GM19438 (cell line): ENCODE results near the gene RSPH1.
A peak's percentile ranks its signal among the peaks of the same experiment; 100 is the strongest.

Experiments
- ATAC-seq: cut with Tn5 transposase; IDR thresholded peaks from one replicate; pipeline ENCODE4 v1.9.1; 2021; ENCODE audit warnings: low read depth; ENCODE audit not compliant: unreplicated experiment

Gene RSPH1

DNA sequence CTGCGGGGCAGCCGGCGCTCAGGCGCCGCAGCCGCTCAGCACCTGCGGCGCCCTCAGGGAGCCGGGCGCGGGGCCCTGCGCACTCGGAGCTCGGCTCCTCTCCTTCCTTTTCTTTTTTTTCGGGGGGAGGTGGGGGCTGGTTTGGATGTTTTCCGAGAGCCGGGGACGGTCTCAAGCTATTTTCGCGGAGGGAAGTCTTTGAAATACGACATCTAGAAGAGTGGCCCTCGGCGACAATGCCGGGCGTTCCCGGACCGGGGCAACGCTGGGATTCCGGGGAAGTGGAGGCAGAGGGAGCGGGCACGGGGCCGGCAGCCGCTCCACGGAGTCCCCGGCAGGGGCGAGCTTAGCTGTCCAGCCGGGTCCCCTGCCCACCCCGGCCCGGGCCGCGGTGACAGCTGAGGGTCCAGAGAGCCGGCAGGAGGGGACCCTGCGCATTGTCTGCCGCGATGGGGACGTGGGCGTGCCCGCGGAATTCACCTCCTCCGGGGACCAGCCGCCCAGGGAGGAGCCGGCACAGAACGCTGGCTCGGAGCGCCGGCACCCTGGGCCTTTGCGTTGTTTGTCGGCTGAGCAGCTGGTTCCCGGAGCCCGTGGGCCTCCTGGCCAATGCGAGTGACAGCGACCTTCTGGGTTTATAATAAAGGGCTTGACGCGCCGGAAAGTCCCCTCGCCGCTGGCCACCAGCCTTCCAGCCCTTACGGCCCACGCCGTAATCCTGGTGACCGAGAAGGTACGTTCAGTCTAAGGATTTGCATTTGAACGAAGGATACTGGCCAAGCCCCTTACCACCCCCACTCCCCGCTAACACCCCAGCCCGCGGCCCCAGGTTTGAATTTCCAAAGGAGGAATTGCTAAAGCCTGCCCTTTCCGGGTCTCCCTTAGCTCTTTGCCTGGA lies 18.2 kb upstream of the RSPH1 start:
- ATAC-seq = no peak

DNA sequence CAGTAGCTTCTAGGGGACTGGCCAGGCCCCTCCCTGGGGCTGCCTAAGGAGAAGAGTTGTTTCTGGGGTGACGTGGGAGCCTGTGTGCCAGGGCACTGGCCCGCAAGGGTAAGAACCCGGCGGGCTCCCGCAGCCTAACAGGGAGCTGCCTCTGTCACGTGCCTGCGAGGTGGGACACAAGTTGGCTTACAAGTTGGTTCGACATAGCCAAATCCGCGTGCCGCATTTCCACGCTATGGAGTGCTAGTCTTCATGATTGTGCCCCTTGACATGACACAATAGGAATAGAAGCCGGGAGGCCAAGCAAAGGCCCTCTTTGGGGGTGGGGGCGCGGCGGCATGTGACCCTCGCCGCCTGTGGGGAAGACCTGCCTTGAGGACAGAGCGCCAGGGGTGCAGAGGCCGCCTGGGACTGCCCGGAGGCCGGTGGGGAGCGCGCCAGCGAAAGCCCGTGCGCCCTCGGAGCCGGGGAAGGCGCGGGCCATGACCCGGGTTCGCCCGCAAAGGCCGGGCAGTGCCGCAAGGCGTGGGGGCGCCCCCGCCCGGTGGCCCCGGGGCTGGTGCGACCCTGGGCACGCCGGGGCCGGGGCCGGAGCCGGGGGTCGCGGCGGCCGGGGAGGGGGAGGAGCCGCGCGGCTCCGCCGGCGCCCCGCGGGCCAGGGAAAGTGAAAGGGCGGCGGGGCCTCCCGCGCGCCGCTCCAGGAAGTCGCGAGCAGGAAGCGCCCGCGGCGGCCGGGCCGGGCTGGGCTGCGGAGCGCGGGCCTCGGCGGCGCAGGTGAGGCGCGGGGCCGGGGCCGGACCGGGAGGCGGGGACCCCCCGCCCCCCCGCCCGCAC lies 17.3 kb upstream of the RSPH1 start, which contains the start of gene SLC37A1:
TSS of gene SLC37A1 (plus strand) at position 702 of the 834 bp plus-strand sequence. CDS start 4,603 bp downstream, outside the sequence.
- ATAC-seq = no peak

DNA sequence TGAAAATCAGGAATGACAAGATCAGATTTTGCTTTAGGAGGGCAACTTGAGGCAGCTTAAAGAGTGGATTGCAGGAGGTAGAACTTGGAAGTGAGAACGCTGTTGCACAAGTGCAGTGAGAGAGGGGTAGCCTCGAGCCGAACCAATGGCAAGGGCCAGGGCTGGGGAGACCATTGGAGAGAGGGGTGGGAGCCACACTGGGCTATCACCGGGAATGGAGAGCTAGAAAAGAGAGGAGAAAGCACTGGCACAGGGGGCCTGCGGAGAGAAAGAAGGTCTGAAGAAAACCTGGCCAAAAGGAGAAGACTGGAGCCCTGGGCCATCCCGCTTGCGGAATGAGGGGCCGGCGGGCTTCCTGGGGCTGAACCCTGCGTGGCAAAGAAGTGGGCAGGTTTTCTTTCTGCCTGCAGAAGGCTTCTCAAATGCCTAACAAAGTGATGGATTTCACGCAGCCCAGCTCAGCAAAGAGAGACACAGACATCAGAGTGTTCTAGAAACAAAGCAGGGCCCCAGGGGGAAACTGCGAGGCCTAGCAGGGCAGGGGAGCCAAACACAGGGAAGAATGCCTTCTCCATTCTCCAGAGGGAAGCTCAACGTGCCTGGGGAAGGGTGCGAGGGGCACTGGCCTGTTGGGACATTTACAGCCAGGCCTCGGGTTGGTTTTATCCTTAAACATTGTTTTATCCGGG lies 16.5 kb upstream of the RSPH1 start:
- ATAC-seq = no peak

DNA sequence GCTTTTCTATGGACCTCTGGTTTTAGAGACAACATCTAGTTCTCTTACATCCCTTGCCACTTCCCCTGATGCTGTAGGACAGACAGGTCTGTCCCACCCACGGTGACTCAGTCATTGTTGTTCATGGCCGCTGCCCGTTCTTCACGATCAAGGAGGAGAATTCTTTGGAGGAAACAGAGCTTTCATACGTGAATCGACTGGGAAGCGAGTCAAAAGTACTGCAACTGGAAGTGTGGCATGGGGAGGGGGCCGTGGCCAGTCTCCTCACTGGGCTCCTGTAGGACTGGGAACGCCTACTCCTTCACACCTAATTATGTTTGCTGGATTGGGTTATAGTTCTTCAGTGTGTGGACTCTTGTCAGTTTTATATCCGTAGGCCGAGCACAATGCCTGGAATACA lies 13.2 kb upstream of the RSPH1 start:
- ATAC-seq = no peak

DNA sequence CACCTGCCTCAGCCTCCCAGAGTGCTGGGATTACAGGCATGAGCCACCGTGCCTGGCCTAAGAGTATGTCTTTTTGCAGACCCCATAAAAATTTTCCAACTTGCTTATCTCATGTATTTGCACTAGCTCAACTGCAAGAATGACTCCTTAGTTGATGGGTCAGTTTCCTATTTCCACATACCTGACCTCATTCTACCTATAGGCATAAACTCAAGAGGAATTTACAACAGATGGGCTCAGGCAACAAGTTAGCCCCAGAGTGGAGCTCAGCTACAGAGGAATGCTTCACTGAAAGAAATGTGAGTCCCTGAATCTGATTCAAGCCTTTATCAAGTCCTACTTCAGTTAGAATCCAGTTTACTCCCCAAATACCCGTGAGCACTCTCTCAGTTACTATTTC lies 12.3 kb upstream of the RSPH1 start:
- ATAC-seq = no peak

DNA sequence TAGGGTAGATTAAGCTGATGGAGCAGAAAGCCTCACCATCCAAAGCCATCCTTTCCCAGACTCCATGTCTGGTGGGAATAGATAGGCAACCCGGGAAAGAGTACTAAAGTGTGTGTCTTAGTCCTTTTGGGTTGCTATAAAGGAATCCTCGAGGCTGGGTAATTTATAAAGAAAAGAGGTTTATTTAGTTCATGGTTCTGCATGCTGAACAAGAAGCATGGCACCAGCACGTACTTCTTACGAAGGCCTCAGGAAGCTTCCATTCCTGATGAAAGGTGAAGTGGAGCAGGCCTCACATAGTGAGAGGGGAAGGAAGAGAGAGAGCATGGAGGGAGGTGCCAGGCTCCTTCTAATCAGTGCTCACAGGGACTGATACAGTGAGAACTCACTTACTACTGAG lies 11.4 kb upstream of the RSPH1 start:
- ATAC-seq = no peak

DNA sequence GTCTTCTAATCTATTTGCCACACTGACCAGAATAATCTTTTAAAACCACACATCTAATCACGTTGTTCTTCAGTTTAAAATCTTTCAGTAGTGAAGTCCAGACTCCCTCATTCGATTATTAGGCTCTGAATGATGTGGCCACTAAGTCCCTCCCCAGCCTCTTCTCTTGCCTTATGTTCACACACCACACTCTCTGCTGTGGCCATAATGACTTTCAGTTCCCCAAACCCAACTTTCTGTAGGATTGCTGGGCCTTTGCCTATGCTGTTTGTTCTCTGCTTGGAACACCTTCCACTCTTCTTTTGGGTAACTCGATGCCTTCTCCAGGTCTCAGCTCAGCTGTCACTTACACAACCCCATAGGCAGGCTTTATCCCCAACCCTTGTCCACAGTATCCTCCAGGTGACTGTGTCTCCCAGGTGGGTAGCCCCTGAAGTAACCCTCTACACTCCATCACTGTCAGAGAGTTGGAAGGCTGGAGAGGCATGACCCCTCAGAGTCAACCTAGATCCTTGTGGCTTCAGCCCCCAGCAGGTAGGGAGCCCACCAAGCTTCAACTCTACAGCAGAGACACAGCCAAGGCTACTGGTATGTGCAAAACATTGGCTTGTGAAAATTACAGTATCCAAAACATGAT lies 9.2 kb upstream of the RSPH1 start:
- peak; percentile 89 for ATAC-seq

DNA sequence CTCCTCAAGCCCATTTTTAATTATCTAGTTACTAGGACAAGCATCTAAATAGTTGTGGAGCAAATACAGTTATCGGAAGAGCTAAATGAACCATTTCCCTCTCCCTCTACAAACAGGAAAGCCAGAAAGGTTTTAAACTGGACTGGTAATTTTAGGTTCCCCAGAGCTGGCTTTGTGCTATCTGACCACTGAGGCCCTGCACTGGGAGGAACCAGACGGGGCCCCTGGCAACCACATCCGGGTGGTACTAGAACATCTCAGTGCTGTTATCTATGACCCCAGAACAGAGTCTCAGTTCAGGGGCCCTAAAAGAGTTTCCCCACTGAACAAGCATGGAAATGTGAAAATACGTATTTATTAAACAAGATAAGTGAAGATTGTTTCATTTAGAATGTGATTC lies 7.7 kb upstream of the RSPH1 start:
- no peak for ATAC-seq

DNA sequence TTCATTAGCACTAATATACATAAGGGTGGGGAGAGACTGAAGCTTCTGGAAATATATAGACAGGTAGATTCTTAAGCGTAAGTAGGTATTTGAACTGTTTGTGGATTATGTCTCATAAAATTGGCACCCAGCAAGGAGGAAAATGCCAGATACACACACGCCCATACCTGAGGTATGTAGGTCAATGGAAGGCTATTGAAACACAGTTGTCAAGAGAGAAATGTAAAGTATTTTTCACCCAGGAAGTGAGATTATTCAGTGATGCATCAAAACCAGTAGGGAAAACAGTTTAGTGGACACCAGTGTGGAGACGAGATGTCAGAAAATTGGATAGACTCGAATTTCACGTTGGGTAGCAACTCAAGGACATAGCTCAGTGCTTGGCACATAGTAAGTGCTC lies 4.7 kb upstream of the RSPH1 start:
- no peak for ATAC-seq

DNA sequence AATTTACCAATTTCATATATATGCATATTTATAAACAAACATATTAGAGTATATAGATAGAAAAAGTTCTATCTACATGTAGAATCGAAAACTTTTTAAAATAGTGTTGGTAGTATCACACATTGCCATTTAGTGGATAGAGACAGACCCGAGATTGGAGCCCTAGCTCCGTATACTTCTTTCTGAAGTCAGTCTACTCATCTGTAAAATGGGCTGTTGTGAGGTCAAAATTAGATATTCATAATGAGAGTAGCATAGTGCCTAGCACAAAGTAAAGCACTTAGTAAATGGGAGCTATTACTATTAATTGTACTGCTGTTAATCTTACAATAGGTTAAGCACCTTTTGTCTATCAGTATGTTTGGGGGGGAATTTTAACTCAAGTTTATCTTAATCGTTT lies 4.2 kb upstream of the RSPH1 start:
- ATAC-seq = no peak

DNA sequence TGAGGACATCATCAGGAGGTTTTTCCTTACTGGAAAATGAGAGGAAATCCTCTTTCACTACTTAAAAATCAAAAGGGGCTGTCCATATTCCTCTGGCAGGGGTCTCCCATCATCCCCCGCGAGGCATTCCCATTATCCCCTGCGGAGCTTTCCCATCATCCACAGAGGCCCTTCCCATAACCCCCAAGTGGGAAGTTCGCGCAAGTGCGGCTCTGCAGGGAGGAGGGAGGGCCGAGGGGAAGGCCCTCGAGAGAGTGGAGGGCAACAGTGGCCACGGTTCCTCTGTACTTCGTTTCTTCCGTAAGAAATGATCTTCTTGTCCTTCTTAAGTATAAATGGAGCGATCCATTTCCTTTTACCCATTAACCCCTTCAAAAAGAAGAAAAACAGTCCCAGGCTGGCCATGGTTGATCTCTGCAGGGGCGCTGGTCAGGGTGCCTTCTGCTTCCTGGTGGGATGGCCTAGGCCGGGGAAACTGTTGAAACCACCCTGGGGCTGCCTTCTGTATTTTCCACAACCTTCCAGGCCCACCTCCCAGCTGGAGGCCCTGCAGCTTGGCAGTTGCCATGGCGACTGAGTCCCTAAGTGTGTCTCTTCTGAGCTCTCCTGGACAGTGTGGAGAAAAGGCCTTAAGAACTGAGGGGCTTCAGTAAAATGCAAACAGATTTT lies 3.6 kb upstream of the RSPH1 start:
- ATAC-seq = no peak

DNA sequence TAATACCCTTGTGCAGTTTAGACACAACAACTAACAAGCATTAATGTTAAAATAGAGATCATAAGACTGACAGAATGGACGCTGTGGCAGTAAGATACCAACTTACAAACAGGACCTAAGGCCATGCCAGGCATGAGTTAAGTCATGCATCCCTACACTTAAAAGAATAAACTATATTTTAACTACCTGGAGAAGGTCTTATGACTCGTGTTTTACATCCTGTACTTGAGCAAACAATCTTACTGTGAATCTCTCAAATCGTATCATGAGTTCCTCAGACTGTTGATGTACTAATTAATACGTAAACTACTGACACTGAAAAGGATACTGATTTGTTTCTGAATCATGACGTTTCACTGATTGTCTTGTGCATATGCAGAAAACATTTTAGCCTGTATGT lies 2.0 kb upstream of the RSPH1 start:
- ATAC-seq = no peak

DNA sequence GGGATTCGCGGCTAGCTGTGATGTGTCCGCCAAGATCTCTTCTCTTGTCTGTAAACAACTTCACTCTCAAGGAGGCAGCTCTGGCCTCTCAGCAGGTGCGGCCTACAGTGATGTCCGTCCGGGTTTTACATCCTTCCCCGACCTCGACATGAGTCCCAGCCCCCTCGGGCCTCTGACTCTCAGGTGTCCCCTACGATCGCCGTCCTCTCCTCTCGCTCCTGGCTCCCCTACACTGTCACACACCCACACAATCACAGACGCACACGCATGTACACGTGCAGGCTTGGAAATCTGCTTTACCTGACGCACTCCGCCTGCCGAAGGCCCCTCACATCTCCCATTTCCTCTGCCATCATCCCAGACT lies 797 bp upstream of the RSPH1 start:
- no peak for ATAC-seq

DNA sequence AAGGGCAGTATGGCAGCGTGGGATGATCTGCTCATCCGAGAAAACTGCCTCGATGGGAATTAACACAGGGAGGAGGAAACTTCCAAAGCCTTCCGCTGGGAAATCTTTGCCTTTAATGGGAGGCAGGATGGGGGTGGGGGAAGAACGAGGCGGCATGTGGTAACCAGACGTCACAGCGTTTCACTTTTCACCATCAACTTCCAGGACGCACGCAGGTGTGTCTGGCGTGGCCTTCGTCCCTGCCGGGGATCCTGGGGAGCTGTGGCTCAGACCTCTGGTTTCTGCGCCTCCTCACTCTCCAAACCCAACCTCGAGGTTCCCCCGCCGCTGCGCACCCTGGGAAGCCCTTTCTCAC lies 282 bp downstream of the RSPH1 start:
- ATAC-seq = no peak

DNA sequence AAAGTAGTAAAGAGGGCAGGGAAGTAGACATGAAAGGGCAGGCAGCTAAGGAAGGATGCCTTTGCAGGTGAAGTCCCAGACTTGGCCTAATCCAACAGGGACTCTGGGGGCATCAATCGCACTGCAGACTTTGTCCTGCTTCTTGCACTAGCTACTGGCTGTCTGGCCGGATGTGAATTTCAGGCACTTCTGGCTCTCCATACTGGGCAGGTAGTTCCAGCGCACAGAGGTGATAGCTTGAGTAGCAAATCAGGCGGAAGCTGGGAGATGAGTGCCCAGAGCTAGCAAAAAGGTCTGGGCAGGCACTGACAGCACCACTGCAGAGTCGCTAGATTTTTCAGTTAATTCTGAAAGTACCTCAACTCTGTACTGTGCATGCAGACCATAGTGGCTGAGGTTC lies 997 bp downstream of the RSPH1 start:
- ATAC-seq = no peak

DNA sequence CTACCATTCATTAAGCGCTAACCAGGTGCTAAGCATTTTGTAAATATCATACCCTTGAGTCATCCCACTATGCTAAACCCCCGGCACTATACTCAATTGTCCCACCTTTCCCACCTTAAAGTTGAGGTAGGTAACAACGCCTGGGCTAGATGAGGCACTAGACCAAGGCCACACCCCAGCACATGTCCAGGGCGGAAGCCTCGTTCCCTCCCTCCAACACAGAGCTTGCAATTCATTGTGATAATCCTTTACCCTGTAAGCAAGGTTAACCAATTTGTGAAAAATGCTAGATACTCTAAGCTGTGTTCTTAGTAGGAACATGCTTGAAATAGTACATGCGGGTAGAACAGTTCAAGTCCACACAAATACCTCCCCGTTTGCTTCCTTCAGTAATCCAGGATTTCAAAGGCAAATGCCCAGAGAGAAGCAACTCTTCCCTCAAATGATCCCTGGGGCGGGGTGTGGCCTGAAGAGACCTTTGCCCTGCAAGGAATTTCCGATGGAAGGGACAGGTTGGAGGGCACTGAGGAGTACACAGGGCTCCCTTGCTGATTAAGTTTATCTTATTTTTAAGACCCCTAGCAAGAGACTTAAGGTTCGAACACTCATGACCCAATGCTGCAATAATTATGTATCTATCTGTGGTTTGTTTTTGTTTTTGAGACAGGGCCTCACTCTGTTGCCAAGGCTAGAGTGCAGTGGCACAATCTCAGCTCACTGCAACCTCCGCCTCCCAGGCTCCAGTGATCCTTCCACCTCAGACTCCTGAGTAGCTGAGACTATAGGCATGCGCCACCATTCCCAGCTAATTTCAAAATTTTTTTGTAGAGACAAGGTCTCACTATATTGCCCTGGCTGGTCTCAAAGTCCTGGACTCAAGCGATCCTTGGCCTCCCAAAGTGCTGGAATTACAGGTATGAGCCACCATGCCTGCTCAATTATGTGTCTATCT lies 2.6 kb downstream of the RSPH1 start:
- ATAC-seq = no peak

DNA sequence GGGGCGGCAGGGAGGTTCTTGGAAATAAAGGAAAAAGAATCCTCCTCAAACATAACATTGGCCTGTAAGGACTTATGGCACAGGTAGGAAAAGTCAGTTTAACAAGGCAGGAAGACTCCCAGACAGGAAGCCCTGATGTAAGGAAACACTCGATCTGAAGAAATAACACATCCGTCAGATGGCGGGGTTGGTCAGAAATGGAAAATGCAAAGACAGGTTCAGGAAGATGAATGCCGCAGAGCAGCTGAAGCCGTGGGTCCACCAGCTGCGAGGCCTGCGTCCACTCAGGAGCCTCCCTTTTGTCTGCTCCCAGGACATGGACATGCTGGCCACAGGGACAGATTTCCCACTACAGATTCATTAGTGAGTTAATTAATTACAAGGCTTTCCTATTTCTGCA lies 3.8 kb downstream of the RSPH1 start:
- ATAC-seq = no peak

DNA sequence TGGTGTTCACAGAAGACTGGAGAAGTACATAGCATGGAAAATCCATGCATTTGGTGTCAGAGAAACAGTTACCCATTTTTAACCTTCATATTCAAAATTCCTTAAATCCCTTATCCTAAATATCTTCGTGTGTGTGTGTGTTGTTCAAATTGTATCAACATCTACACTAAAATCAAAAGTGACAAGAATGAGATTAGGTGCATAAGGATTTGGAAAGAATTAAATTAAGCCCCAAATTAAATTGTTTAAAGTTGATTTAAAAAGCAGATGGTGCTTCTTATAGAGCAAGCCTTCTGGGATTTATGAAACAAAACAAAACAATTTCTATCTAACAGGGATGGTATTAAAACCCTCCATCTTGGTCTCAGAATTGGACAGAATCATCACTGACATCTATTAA lies 4.7 kb downstream of the RSPH1 start:
- ATAC-seq = no peak

DNA sequence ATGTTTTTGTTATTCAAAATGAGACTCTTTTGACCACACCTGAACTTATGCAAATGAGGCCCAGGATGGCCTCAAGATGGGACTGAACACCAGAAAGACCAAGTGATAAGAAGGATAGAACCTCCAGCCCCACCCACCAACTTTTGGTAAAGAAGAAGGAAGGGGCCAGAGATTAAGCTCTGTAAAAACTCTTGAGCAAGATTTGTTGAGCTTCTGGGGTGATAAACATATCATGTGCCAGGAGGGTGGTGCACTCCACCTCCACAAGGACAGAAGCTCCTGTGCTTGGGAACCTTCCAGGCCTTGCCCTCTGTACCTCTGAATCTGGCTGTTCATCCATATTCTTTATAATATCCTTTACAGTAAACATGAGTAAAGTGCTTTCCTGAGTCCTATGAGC lies 5.3 kb downstream of the RSPH1 start:
- no peak for ATAC-seq
